ENCODE results near the gene TRDMT1. TPM values are rescaled to one million over a fixed set of nuclear protein-coding genes. Genes with fewer than 3 reads are reported as not detected.

TRDMT1 gene
- total RNA-seq, 1 experiment from 2014 or later, result 10.3 TPM

DNA sequence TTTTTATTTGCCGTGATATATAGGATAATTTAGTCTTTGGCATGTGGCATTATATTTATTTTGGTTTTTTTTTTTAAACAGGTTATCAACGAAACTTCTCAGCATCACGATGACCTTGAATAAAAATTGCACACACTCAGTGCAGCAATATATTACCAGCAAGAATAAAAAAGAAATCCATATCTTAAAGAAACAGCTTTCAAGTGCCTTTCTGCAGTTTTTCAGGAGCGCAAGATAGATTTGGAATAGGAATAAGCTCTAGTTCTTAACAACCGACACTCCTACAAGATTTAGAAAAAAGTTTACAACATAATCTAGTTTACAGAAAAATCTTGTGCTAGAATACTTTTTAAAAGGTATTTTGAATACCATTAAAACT is 35.7 kb upstream of the TRDMT1 start:
- TF ChIP-seq, protein P1, sequence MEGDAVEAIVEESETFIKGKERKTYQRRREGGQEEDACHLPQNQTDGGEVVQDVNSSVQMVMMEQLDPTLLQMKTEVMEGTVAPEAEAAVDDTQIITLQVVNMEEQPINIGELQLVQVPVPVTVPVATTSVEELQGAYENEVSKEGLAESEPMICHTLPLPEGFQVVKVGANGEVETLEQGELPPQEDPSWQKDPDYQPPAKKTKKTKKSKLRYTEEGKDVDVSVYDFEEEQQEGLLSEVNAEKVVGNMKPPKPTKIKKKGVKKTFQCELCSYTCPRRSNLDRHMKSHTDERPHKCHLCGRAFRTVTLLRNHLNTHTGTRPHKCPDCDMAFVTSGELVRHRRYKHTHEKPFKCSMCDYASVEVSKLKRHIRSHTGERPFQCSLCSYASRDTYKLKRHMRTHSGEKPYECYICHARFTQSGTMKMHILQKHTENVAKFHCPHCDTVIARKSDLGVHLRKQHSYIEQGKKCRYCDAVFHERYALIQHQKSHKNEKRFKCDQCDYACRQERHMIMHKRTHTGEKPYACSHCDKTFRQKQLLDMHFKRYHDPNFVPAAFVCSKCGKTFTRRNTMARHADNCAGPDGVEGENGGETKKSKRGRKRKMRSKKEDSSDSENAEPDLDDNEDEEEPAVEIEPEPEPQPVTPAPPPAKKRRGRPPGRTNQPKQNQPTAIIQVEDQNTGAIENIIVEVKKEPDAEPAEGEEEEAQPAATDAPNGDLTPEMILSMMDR (IDR thresholded peaks at IDR 0.05; ENCODE audit: unreplicated experiment), result no peak
- H3K9me3 Mint-ChIP-seq (ENCODE audit: low read depth, unreplicated experiment), result no peaks in the 10 kb centered on the region
- no peaks in the 10 kb centered on the region for H3K4me1 Mint-ChIP-seq (ENCODE audit: low read depth, unreplicated experiment)
- peaks cover 47% of the 10 kb centered on the region for H3K36me3 Mint-ChIP-seq (ENCODE audit: insufficient read depth, unreplicated experiment)
- no peak overlapping the region for H3K4me3 Mint-ChIP-seq (ENCODE audit: low read depth, unreplicated experiment)
- H3K27ac Mint-ChIP-seq (ENCODE audit: unreplicated experiment), result no peak overlapping the region
- CTCF ChIA-PET, result no interaction called here
- intact Hi-C loops (cut with micrococcal nuclease; ENCODE audit: unreplicated experiment), result no loop called here
- no TSS peak for BruUV-seq (replicated peaks)
- no peaks in the 10 kb centered on the region for H3K27me3 Mint-ChIP-seq (ENCODE audit: unreplicated experiment)
- no peak for DNase-seq

DNA sequence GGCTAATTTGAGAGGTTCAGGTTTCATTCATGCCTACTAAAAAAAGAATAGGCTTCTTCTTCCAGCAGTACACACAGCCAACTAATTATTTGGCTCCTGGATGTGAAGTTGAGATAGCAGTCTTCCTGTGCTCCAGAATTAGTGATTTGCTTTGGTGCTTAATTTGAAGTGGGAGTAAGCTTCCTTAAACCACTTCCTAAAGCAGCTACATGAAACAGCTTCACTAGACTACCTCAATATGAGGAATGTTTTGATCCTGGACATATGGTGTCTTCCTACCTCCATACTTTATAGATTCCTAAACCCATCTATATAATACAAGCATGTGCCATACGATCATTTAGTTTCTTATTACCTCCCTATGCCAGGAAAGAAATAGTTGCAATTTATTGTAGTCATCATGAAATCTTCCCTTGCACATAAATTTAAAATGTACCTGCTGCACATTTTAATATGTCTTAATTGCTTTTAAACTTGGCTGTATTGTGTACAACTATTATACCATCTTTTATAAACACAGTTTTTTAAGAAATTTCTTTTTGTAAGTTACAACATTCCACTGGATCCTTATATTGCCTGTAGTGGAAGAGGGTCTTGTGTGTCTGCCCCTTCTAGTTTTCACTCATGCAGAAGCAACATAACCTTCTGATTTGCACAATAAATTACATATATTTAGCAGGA is 35.1 kb upstream of the TRDMT1 start:
- H3K4me1 Mint-ChIP-seq (ENCODE audit: low read depth, unreplicated experiment), result no peaks in the 10 kb centered on the region
- no peaks in the 10 kb centered on the region for H3K27me3 Mint-ChIP-seq (ENCODE audit: unreplicated experiment)
- TF ChIP-seq, protein P1 (IDR thresholded peaks at IDR 0.05; ENCODE audit: unreplicated experiment), result no peak
- intact Hi-C loops (cut with micrococcal nuclease; ENCODE audit: unreplicated experiment), result no loop called here
- CTCF ChIA-PET, result no interaction called here
- no peak overlapping the region for H3K4me3 Mint-ChIP-seq (ENCODE audit: low read depth, unreplicated experiment)
- no peak overlapping the region for H3K27ac Mint-ChIP-seq (ENCODE audit: unreplicated experiment)
- peaks cover 52% of the 10 kb centered on the region for H3K36me3 Mint-ChIP-seq (ENCODE audit: insufficient read depth, unreplicated experiment)
- no peaks in the 10 kb centered on the region for H3K9me3 Mint-ChIP-seq (ENCODE audit: low read depth, unreplicated experiment)
- no peak for DNase-seq
- BruUV-seq (replicated peaks), result no TSS peak

DNA sequence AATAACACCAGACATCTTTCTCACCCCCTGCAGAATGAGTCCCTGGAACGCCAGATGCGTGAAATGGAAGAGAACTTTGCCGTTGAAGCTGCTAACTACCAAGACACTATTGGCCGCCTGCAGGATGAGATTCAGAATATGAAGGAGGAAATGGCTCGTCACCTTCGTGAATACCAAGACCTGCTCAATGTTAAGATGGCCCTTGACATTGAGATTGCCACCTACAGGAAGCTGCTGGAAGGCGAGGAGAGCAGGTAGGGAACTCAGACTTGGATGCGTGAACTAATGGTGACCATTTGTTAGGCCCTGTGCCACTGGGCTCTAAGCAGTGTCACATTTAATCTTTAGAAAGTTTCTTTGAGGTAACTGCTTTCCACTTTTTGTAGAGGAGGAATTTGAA is 33.7 kb upstream of the TRDMT1 start:
- intact Hi-C loops (cut with micrococcal nuclease; ENCODE audit: unreplicated experiment), result no loop called here
- Mint-ChIP-seq H3K4me1 (ENCODE audit: low read depth, unreplicated experiment) (no peaks in the 10 kb centered on the region), H3K4me3 (ENCODE audit: low read depth, unreplicated experiment) (no peak overlapping the region), H3K36me3 (ENCODE audit: insufficient read depth, unreplicated experiment) (peaks cover 67% of the 10 kb centered on the region), H3K9me3 (ENCODE audit: low read depth, unreplicated experiment) (no peaks in the 10 kb centered on the region), H3K27ac (ENCODE audit: unreplicated experiment) (no peak overlapping the region), H3K27me3 (ENCODE audit: unreplicated experiment) (no peaks in the 10 kb centered on the region)
- no TSS peak for BruUV-seq (replicated peaks)
- DNase-seq, result no peak
- CTCF ChIA-PET, result no interaction called here
- TF ChIP-seq, protein P1 (IDR thresholded peaks at IDR 0.05; ENCODE audit: unreplicated experiment), result no peak

DNA sequence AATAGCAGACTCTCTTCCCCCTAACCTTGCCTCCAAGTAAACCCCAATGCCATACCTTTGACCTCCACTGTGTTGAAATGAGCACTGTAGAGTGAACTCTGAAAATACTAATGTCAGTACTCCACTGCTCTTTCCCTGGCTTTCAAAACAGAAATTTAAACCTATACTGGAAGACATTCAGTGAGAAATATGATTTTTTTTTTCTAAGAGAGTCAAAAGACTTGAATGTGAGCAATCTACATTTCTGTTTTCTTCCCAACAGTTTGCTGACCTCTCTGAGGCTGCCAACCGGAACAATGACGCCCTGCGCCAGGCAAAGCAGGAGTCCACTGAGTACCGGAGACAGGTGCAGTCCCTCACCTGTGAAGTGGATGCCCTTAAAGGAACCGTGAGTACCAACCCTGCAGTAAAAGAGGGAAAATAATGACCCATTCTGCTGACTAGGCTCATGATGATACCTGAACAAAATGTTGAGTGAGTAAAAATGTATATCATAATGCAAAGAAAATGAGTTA is 33.0 kb upstream of the TRDMT1 start:
- no TSS peak for BruUV-seq (replicated peaks)
- no peaks in the 10 kb centered on the region for H3K4me1 Mint-ChIP-seq (ENCODE audit: low read depth, unreplicated experiment)
- H3K4me3 Mint-ChIP-seq (ENCODE audit: low read depth, unreplicated experiment), result no peak overlapping the region
- intact Hi-C loops (cut with micrococcal nuclease; ENCODE audit: unreplicated experiment), result loop anchor here (5.0 kb wide), 1 partner anchor 172 kb away; no protein-coding TSS in a partner anchor
- TF ChIP-seq, protein P1 (IDR thresholded peaks at IDR 0.05; ENCODE audit: unreplicated experiment), result no peak
- H3K27me3 Mint-ChIP-seq (ENCODE audit: unreplicated experiment), result no peaks in the 10 kb centered on the region
- no peak overlapping the region for H3K27ac Mint-ChIP-seq (ENCODE audit: unreplicated experiment)
- H3K9me3 Mint-ChIP-seq (ENCODE audit: low read depth, unreplicated experiment), result no peaks in the 10 kb centered on the region
- peaks cover 74% of the 10 kb centered on the region for H3K36me3 Mint-ChIP-seq (ENCODE audit: insufficient read depth, unreplicated experiment)
- no peak for DNase-seq
- CTCF ChIA-PET, result no interaction called here
